WTC11 (cell line): ENCODE measurements around the gene ADAD2. TPM values are rescaled to one million over a fixed set of nuclear protein-coding genes. Genes with fewer than 3 reads are reported as not detected.

Source experiments
- ATAC-seq: fragments of 200-7000 bp; cut with Tn5 transposase; 2 replicates; pipeline ENCODE4 v1.10.0; 2021; ENCODE audit warnings: mild to moderate bottlenecking, moderate library complexity
- CTCF ChIA-PET: fragments of 300-600 bp; sonication (Branson Sonifier 250); formaldehyde crosslinking; loops from one replicate; lab custom pipeline; 2021; ENCODE audit warnings: antibody characterized with exemption; lab: Charles Lee
- POLR2A ChIA-PET: fragments of 350-600 bp; sonication (Branson Sonifier 250); formaldehyde crosslinking; loops from one replicate; lab custom pipeline; 2021; ENCODE audit warnings: antibody characterized with exemption; lab: Charles Lee
- DNase-seq: peaks from one replicate; pipeline ENCODE4 v3.0.0; 2021; ENCODE audit warnings: low spot score
- H3K27ac Mint-ChIP-seq: 2 replicates; pipeline ENCODE4 v1.8.0; 2021; ENCODE audit warnings: mixed read lengths
- H3K27me3 Mint-ChIP-seq: 2 replicates; pipeline ENCODE4 v1.8.0; 2021; ENCODE audit warnings: low read depth, mild to moderate bottlenecking, moderate library complexity, mixed read lengths
- H3K36me3 Mint-ChIP-seq: 2 replicates; pipeline ENCODE4 v1.8.0; 2021; ENCODE audit warnings: mixed read lengths
- H3K4me1 Mint-ChIP-seq: 2 replicates; pipeline ENCODE4 v1.8.0; 2022; ENCODE audit warnings: mixed read lengths
- H3K4me3 Mint-ChIP-seq: 2 replicates; pipeline ENCODE4 v1.8.0; 2021; ENCODE audit warnings: mild to moderate bottlenecking, moderate library complexity, mixed read lengths
- H3K9me3 Mint-ChIP-seq: 2 replicates; pipeline ENCODE4 v1.8.0; 2021; ENCODE audit warnings: mixed read lengths
- CREM ChIP-seq: sonication (generic); formaldehyde crosslinking; IDR thresholded peaks from 2 replicates; pipeline ENCODE4 v1.8.1; 2022; ENCODE audit warnings: mild to moderate bottlenecking, missing genetic modification reagents, moderate library complexity
- ESRRA ChIP-seq: sonication (generic); formaldehyde crosslinking; IDR thresholded peaks from 2 replicates; pipeline ENCODE4 v1.8.1; 2022; ENCODE audit warnings: mild to moderate bottlenecking, missing genetic modification reagents, borderline replicate concordance
- GTF2I ChIP-seq: fragments of 250-450 bp; sonication (Bioruptor Pico); conservative IDR thresholded peaks from 2 replicates; pipeline ENCODE4 v1.4.0; 2021; ENCODE audit warnings: mild to moderate bottlenecking
- MXD4 ChIP-seq: fragments of 250-450 bp; sonication (Bioruptor Pico); IDR thresholded peaks from 2 replicates; pipeline ENCODE4 v1.8.0; 2021; ENCODE audit warnings: mild to moderate bottlenecking, moderate library complexity, borderline replicate concordance
- MYBL2 ChIP-seq: sonication (generic); formaldehyde crosslinking; IDR thresholded peaks from 2 replicates; pipeline ENCODE4 v1.8.1; 2023; ENCODE audit warnings: mild to moderate bottlenecking, moderate library complexity, missing genetic modification reagents
- NFE2L1 ChIP-seq: sonication (generic); formaldehyde crosslinking; IDR thresholded peaks from 2 replicates; pipeline ENCODE4 v1.8.1; 2023; ENCODE audit warnings: missing genetic modification reagents
- SP1 ChIP-seq: sonication (generic); formaldehyde crosslinking; conservative IDR thresholded peaks from 2 replicates; pipeline ENCODE4 v1.8.1; 2022; ENCODE audit warnings: missing genetic modification reagents
- TP53 ChIP-seq: sonication (generic); formaldehyde crosslinking; IDR thresholded peaks from 2 replicates; pipeline ENCODE4 v1.8.1; 2023; ENCODE audit warnings: mild to moderate bottlenecking, missing genetic modification reagents
- ZNF219 ChIP-seq: sonication (generic); formaldehyde crosslinking; IDR thresholded peaks from 2 replicates; pipeline ENCODE4 v1.8.0; 2023; ENCODE audit warnings: missing genetic modification reagents, mild to moderate bottlenecking, borderline replicate concordance
- total RNA-seq: library from RNA; stranded (reverse); gene quantifications from 3 replicates; pipeline ENCODE4 v1.2.3, GENCODE V29; 2021
- TF ChIP-seq, protein P1 (sequence below): sonication (generic); formaldehyde crosslinking; IDR thresholded peaks from 2 replicates; pipeline ENCODE4 v1.8.1; 2022; ENCODE audit warnings: low read depth, missing genetic modification reagents, borderline replicate concordance
- TF ChIP-seq, protein P2 (sequence below): fragments of 250-450 bp; sonication (Bioruptor Pico); IDR thresholded peaks from 2 replicates; pipeline ENCODE4 v2.1.2; 2022; ENCODE audit warnings: mild to moderate bottlenecking, moderate library complexity
- TF ChIP-seq, protein P3 (sequence below): fragments of 250-450 bp; sonication (Bioruptor Pico); IDR thresholded peaks from 2 replicates; pipeline ENCODE4 v1.9.0; 2021; ENCODE audit warnings: mild to moderate bottlenecking, borderline replicate concordance
- TF ChIP-seq, protein P4 (sequence below): sonication (generic); formaldehyde crosslinking; IDR thresholded peaks from 2 replicates; pipeline ENCODE4 v1.8.0; 2022; ENCODE audit warnings: mild to moderate bottlenecking, missing genetic modification reagents
- TF ChIP-seq, protein P5 (sequence below): sonication (generic); formaldehyde crosslinking; IDR thresholded peaks from 2 replicates; pipeline ENCODE4 v1.8.1; 2022; ENCODE audit warnings: missing genetic modification reagents, borderline replicate concordance

ADAD2 gene
- total RNA-seq, 1 experiment from 2014 or later, result 1.6 TPM

DNA sequence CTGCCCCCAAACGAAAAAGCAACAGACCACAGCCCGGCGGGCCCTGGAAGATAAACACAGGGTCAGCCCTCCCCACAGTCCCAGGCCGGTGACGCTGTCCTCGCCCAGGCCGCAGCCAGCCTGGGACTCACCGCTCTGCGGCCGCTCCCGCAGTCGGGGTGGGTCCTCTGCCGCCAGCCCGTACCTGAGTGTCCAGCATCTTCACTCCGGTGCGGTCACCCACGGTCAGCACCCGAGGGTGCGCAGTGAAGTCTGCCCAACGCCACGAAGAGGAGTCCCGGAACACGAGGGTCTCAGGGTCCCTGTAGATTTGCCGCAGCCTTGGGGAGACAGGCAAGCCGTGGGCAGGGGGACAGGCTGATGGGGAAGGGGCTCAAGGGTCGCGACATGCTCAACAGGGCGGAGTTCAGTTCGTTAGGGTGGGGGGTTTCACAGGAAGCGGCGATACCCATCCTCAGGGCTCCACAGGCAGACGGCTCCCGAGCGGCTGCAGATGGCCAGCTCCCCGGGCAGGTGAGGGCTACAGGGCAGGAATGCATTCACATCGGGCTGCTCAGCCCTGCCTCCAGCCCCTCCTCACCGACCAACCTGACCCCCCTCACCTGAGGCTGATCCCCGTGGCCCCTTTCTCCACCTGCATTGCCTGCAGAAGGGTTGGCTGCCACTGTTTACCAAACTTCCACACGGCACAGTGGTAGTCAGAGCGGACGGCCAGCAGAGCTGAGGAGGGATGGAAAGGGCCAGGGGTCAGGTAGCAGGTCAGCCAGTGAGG is 9.6 kb upstream of the ADAD2 start (continued):
- TF ChIP-seq, protein P1, sequence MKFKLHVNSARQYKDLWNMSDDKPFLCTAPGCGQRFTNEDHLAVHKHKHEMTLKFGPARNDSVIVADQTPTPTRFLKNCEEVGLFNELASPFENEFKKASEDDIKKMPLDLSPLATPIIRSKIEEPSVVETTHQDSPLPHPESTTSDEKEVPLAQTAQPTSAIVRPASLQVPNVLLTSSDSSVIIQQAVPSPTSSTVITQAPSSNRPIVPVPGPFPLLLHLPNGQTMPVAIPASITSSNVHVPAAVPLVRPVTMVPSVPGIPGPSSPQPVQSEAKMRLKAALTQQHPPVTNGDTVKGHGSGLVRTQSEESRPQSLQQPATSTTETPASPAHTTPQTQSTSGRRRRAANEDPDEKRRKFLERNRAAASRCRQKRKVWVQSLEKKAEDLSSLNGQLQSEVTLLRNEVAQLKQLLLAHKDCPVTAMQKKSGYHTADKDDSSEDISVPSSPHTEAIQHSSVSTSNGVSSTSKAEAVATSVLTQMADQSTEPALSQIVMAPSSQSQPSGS (CRISPR knock-in tag), result no peak
- TF ChIP-seq ZNF219 (CRISPR knock-in tag) (no peak), NFE2L1 (CRISPR knock-in tag) (no peak), TP53 (CRISPR knock-in tag) (no peak)

DNA sequence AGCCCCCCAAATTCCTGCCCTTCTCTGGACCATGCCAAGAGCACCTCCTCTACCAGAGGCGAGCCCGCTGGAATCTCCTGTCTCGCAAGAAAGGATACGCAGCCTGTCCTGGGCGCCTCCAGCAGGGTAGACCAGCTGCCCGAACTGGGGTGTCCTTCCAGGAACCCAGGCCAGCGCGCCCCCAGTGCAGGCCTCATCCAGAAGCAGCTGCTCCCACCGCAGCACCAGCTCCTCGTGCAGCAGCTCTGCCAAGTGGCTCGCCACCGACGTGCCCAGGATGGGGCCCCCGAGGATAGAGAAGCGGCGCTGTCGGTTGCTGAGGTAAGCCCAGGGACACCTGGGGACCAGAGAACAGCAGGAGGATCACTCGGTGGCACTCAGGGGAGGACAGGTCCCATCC is 8.9 kb upstream of the ADAD2 start:
- no peak for DNase-seq

More for the DNA sequence above, 8.9 kb upstream of the ADAD2 start:
- ATAC-seq, result no peak
- H3K4me3 Mint-ChIP-seq, result no peak overlapping the region
- H3K36me3 Mint-ChIP-seq, result peaks cover 28% of the 10 kb centered on the region; the same call in 1 of the 2 replicates
- peaks cover 9% of the 10 kb centered on the region; the same call in 1 of the 2 replicates for H3K4me1 Mint-ChIP-seq
- no peaks in the 10 kb centered on the region for H3K27me3 Mint-ChIP-seq
- no peak for TF ChIP-seq CREM (CRISPR knock-in tag)
- no peak for TF ChIP-seq ESRRA (CRISPR knock-in tag)
- TF ChIP-seq, protein P2, sequence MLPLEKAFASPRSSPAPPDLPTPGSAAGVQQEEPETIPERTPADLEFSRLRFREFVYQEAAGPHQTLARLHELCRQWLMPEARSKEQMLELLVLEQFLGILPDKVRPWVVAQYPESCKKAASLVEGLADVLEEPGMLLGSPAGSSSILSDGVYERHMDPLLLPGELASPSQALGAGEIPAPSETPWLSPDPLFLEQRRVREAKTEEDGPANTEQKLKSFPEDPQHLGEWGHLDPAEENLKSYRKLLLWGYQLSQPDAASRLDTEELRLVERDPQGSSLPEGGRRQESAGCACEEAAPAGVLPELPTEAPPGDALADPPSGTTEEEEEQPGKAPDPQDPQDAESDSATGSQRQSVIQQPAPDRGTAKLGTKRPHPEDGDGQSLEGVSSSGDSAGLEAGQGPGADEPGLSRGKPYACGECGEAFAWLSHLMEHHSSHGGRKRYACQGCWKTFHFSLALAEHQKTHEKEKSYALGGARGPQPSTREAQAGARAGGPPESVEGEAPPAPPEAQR, result no peak
- TF ChIP-seq, protein P3, sequence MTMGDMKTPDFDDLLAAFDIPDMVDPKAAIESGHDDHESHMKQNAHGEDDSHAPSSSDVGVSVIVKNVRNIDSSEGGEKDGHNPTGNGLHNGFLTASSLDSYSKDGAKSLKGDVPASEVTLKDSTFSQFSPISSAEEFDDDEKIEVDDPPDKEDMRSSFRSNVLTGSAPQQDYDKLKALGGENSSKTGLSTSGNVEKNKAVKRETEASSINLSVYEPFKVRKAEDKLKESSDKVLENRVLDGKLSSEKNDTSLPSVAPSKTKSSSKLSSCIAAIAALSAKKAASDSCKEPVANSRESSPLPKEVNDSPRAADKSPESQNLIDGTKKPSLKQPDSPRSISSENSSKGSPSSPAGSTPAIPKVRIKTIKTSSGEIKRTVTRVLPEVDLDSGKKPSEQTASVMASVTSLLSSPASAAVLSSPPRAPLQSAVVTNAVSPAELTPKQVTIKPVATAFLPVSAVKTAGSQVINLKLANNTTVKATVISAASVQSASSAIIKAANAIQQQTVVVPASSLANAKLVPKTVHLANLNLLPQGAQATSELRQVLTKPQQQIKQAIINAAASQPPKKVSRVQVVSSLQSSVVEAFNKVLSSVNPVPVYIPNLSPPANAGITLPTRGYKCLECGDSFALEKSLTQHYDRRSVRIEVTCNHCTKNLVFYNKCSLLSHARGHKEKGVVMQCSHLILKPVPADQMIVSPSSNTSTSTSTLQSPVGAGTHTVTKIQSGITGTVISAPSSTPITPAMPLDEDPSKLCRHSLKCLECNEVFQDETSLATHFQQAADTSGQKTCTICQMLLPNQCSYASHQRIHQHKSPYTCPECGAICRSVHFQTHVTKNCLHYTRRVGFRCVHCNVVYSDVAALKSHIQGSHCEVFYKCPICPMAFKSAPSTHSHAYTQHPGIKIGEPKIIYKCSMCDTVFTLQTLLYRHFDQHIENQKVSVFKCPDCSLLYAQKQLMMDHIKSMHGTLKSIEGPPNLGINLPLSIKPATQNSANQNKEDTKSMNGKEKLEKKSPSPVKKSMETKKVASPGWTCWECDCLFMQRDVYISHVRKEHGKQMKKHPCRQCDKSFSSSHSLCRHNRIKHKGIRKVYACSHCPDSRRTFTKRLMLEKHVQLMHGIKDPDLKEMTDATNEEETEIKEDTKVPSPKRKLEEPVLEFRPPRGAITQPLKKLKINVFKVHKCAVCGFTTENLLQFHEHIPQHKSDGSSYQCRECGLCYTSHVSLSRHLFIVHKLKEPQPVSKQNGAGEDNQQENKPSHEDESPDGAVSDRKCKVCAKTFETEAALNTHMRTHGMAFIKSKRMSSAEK (CRISPR knock-in tag), result no peak
- TF ChIP-seq SP1, result no peak
- TF ChIP-seq, protein P4, sequence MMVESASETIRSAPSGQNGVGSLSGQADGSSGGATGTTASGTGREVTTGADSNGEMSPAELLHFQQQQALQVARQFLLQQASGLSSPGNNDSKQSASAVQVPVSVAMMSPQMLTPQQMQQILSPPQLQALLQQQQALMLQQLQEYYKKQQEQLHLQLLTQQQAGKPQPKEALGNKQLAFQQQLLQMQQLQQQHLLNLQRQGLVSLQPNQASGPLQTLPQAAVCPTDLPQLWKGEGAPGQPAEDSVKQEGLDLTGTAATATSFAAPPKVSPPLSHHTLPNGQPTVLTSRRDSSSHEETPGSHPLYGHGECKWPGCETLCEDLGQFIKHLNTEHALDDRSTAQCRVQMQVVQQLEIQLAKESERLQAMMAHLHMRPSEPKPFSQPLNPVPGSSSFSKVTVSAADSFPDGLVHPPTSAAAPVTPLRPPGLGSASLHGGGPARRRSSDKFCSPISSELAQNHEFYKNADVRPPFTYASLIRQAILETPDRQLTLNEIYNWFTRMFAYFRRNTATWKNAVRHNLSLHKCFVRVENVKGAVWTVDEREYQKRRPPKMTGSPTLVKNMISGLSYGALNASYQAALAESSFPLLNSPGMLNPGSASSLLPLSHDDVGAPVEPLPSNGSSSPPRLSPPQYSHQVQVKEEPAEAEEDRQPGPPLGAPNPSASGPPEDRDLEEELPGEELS (CRISPR knock-in tag), result no peak
- TF ChIP-seq, protein P5, sequence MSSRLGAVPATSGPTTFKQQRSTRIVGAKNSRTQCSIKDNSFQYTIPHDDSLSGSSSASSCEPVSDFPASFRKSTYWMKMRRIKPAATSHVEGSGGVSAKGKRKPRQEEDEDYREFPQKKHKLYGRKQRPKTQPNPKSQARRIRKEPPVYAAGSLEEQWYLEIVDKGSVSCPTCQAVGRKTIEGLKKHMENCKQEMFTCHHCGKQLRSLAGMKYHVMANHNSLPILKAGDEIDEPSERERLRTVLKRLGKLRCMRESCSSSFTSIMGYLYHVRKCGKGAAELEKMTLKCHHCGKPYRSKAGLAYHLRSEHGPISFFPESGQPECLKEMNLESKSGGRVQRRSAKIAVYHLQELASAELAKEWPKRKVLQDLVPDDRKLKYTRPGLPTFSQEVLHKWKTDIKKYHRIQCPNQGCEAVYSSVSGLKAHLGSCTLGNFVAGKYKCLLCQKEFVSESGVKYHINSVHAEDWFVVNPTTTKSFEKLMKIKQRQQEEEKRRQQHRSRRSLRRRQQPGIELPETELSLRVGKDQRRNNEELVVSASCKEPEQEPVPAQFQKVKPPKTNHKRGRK, result no peak
- TF ChIP-seq GTF2I, result no peak
- TF ChIP-seq MXD4 (CRISPR knock-in tag), result no peak
- TF ChIP-seq NFE2L1 (CRISPR knock-in tag), result no peak
- no peak for TF ChIP-seq MYBL2 (CRISPR knock-in tag)
- TF ChIP-seq, all 79 proteins: peak for 0
- ChIA-PET CTCF (interaction anchor here (0.6 kb wide), 1 partner anchor 300 kb away, joined by 3 read pairs; no protein-coding TSS in a partner anchor), POLR2A (no interaction called here)
- H3K27ac Mint-ChIP-seq, result no peak overlapping the region
- H3K9me3 Mint-ChIP-seq, result no peaks in the 10 kb centered on the region
